COLO668 (cell line): ENCODE measurements around the gene GDPGP1.

Experiments used
- DNase-seq: peaks from one replicate; lab custom pipeline; 2025; ENCODE audit not compliant: unreplicated experiment; lab: John Stamatoyannopoulos, UW

GDPGP1 gene

DNA sequence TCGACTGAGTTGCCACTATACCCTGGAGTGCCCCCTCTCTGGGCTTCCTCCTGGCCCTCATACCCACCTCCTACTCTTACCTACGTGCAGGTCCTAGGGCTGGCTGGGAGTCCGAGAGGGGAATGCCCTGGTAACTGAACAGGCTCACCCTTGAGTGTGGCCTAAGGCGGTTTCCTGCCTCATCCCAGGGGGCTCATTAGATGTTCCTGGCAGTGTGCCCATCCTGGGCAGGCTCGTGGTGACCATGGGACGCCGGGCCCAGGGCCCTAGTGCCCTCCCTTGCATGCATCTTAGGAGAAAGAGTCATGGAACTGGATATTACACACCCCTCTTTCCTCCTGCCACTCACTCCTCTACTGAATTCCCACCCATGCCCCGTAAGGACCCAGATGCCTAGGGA is 30.1 kb upstream of the GDPGP1 start:
- DNase-seq, result peak; percentile 58

DNA sequence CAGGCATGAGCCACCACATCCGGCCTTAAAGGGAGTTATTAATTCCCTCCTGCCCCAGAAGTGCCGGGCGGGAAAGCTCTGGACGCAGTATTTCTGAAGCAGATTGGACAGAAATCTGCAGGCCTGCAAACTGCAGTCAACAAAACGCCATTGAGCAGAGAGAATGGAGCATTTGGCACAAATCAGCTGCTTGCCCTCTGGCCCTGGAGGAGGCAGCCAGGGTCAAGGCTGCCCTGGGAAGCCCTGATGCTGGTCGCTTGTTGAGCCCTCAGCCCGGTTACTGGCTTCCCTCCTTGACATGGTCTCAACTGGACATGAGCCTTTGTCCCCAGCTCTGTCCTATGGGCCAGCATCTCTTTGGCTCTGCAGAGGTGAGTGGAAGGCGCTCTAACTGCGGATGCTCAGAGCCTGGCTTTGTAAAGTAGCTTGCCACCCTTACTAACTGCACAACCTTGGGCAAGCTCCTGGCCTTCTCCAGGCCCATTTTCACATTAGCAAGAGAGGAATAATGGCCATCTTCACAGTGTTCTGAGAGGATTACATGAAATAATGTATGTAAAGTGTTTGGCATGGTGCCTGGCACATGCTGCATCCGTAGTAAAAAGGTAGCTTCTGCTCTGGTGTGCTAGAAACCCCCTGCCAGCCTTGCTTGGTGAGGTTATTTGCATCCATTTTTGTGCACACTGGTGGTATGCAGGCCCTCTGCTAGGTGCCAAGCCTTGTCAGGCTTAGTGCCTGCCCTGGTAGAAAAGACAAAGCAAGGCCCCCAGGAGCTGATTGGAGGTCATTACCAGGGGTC is 28.8 kb upstream of the GDPGP1 start:
- no peak for DNase-seq

DNA sequence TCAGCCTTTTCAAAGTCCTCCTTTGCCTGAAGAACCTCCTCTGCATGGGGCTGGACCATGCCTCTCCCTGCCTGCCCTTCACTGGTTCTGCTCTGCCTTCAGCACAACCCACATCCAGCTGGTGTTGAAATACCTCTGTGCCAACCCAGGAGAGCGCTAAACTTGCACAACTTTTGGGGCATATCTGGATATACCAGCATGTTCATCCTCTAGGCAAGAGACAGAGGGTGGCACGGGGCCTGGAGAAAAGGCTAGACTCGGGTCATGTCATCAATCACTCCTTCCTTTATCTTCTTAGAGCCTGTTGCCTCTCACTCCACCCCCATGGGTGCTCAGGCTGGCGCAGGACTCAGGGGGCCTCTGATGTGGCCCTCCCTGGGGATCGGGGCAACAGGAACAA is 28.1 kb upstream of the GDPGP1 start:
- no peak for DNase-seq

DNA sequence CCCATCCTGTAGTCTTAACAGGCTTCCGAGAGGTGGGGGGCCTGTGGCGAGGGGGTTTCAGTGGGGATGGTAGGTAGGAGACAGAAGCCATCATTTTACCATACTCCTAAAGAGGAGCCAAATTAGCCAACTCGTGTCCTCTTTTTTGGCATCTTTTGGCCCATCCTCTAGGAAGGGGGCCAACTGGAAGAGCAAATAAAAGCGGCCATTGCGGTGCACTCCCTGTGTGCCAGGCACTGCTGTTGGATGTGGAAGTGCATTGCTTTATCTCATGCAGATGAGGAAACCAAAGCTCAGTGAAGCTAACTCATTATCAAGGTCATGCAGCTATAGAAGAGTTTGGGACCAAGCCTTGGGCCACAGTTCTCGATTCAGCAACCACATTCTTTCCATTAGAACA is 26.8 kb upstream of the GDPGP1 start:
- no peak for DNase-seq

DNA sequence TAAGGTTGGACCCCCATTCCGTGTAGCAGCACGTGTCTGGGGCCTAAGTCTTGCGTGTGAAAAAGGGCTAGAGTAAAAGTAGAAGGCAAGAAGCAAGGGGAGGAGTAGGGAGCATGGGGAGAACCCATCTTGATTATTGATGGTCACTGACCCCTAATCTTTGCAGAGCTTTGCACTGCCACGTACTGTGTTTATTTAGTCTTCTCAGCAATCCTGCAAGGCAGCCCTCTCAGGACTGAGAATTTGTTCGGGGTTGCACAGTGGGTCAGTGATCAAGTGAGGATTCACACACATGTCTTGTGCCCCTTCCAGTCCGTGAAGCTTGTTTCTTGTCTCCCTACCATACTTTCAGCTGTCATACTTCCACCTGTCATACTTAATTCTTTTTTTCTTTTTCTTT is 25.7 kb upstream of the GDPGP1 start:
- DNase-seq, result no peak

DNA sequence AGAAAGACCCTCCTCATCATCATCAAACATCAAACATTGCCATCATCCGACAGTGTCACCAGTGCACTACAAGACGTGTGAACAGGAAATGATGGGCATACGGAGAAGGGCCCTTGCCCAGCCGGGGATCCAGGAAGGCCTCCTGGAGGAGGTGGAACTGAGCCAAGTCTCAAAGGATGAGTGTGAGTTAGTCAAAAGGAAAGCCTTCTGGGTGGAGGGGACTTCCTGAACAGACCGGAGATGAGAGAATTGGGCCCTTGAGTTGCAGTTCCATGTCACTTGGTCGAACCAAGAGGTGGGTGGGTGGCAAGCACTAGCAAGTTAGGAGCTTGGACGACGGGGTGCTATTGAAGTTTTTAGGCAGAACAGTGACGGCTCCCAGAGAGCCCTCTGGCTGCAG is 24.4 kb upstream of the GDPGP1 start:
- no peak for DNase-seq

DNA sequence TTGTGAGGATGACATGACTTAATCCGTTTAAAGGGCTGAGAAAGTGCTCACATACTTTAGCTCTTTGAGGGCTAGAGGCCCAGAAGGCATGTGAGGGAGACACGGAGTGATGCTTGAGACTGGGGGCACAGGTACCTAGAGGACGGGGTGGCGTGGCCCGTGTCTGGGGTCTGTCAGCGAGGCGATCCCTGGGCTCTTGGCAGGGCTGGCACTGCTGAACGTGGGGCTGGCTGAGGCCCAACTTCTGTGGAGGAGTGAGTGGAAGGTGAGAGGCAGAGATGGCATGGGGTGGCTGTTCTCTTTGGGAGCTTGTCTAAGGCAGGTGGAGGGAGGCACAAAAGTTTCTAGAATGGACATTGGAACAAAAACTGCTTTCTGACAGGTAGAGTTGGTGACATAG is 23.4 kb upstream of the GDPGP1 start:
- DNase-seq, result no peak

DNA sequence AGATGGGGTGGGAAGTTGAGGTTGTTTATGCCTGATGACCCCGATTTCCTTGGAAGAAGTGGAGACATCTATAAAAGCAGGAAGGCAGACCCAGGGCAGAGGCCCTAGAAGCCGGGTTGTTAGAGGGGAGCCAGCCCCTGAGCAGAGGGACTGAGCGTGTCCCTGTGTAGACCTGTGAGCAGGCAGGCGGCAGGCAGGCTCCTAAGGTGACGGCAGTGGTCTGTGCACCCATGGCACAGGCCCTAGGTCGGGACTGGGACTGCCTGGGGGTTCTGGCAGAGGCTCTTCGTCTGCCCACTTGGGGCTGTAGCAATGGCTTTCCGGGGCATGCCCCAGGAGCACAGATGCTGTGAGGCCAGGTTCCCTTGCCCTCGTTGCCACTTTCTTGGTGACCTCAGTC is 23.0 kb upstream of the GDPGP1 start:
- DNase-seq, result no peak

DNA sequence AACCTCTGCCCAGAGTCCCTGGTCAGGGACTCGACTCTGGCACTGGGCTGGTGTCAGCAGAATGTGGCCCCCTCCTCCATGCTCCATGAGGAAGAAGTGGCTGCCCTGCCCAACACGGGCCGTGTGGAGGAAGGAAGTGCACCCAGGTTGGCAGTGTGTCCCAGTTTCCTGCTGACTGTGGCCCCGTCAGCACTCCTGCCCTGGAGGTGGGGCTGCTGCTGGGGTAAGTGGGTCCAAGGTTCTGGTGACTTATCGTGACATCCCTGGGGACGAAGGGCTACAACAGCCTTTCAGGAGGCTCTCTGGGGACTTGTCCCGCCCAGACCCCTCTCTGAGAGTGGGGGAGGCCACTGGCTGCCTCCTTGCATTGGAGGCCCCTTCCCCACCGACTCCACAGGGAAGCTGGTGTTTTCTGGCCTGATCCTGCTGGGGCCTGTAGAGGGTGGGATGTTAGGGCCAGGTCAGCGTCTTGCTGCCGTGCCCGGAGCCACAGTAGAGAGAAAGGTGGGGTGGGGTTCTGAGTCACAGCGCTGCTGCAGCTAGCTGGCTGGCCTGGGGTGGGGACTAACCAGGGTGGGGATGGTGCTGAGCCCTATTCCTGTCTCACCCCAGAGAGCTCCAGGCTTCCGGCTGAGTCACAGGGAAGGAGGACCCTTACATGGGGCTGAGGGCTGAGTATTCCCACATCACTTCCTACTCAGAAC is 22.4 kb upstream of the GDPGP1 start:
- DNase-seq, result no peak

DNA sequence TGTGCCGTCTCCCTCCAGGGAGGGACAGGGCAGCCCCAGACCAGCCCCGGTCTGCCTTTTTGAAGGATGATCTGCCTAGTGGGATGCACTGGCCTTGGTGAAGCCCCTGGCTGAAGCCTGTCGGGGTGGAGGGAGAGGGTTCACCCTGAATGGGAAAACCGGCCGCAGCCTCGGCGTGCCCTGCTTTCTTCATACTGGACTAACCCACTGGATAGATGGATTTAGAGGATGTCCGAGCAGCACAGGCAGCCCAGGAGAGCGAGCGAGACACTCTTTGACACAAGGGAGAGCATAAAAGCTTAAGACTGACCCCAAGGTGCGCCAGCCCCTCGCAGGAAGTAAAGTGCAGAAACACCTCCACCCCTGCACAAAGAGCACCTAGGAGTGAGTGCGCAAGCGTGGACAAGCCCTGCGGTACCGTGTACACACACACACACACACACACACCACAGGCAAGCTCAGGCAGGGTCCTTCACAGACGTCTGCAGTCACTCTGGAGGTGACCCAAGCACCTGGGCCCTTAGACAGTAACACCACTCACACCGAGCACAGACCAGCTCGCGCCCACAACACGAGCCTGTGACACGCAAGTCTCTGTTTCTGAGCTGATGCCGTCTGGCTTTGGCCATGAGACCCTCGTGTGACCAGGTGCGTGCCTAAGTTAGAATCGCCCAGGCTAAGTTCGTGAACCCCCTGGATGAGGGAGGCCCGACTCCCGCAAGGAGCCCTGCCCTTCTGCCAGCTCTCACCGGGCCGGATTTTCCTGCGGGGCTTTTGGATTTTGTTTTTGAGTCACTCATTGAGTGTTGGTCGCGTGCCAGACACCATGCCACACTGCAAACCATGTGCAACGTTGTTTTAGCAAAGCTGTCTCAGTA is 21.5 kb upstream of the GDPGP1 start:
- no peak for DNase-seq

DNA sequence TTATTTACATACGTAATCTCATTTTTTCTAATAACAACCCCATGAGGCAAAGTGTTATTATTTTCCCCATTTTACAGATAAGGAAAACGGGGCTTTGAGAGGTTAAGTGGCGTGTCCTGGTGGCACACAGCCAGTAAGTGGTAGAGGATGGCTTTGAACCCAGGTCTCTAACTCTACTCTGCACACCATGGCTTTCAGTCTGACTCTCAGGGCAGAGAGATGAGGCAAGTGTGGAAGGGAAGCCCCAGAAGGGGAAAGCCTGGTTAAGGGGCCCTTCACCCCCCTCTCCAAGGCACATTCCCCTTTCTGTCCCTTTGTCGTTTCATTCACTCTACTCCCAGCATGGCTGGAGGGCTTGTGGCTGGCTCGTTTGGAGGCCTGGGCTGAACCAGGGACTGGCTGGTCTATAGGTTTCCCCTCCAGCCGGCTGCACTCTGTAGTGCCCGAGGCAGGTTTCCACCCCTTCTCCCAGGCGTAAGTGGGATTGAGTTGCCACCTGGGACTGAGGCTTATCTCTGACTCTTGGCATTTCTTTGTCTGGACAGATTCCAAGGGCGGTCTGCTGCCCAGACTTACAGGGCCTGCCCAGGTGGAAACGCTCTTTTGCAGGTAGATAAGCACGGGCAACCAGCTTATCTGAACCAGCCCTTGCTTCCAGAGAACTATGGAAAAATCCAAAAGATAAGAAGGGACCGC is 20.7 kb upstream of the GDPGP1 start:
- DNase-seq, result no peak

DNA sequence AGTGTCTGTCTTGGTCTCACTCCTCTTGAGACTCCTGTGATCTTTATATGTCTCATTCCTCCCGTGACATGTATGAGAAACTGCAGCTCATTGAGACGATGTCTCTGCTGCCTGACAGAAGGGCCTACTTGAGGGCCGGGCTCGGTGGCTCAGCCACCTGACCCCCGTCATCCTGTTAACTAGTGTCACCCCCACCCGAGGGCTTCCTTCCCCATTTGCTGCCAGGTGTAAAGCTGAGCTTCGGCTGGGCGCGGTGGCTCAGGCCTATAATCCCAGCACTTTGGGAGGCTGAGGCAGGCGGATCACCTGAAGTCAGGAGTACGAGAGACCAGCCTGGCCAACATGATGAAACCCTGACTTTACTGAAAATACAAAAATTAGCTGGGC is 20.2 kb upstream of the GDPGP1 start:
- no peak for DNase-seq

DNA sequence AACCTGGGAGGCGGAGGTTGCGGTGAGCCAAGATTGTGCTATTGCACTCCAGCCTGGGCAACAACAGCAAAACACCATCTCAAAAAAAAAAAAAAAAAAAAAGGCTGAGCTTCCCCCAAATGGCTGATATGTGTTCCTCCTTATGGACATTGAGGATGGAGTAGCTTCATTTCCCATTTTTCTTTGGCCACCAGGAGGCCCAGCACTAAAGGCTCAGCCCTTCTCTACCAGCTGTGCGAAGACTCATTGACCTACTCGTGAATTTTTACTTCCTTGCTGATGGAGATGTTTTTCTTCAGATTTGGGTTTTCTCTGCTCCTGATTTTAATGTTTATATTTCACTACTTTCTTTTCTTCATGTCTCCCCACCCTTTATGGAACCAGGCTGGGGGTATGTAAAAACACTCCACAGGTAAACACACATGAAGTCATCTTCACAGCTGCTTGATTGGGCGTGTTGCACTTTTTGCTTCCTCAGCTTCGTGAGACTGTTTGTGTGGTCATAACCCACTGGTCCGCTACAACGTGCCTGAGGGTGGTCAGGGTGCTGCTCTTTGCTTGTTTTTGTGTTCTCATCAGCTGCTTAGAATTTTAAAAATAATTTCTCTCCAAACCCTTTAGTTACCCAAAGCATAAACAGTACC is 19.3 kb upstream of the GDPGP1 start:
- DNase-seq, result no peak

DNA sequence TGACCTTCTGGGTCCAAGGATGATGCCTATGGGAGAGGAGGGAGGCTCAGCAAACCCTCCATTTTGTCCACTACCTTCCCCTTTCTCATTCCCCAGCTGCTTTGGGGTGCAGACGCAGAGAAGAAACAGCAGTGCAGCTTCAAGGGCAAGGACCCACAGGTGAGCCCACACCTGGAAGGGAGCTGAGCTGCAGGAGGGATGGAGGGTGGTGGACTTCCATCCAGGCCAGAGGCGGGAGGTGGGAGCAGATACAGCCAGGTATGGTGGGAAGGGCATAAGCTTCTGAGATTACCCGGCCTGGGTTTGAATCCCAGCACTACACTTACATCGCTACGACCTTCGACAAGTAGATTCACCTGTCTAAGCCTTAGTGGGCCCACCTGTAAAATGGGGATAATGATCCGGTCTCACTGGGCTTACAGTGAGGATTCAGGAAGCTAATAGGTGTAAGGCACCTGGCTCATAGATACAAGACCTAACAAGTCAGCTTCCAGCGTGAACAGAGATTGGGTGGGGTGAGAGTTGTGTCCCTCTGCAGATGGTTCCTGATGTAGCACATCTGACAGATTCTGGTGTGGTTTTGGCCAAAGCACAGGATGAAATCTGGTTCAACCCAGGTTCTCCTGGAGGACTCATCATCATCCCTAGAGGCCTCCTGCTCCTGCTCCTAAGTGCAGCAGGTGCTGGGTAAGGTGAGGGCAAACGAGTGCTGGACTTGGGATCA is 16.2 kb upstream of the GDPGP1 start:
- no peak for DNase-seq

DNA sequence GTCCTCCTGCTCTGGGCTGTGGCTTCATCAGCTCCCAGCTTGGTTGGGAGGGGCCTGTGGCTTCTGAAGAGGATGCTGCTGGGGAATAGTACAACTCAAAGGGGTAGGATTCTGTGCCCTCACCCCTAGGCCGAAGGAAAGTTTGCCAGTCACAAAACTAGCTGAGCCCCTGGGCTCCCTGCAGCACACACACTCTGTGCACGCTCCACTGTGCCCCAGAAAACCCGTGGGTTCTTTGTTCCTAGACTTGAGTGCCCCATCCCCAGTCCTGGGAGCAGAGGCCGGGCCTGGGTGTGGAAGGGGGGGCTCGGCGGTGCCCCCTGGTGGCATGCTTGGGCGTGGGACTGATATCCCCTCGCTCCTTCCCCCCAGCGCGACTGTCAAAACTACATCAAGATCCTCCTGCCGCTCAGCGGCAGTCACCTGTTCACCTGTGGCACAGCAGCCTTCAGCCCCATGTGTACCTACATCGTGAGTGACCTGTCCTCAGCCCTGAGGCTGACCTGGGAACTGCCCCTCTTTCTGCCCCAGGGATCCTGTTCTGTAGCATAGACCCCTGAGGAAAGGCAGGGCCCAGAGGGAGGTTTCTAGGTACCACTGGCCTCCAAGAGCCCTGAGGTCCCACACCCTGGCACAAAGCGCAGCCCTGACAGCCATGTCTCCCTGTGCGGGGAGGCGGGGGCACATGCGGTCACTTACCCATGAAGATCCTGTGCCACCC is 14.4 kb upstream of the GDPGP1 start:
- peak; percentile 47 for DNase-seq

DNA sequence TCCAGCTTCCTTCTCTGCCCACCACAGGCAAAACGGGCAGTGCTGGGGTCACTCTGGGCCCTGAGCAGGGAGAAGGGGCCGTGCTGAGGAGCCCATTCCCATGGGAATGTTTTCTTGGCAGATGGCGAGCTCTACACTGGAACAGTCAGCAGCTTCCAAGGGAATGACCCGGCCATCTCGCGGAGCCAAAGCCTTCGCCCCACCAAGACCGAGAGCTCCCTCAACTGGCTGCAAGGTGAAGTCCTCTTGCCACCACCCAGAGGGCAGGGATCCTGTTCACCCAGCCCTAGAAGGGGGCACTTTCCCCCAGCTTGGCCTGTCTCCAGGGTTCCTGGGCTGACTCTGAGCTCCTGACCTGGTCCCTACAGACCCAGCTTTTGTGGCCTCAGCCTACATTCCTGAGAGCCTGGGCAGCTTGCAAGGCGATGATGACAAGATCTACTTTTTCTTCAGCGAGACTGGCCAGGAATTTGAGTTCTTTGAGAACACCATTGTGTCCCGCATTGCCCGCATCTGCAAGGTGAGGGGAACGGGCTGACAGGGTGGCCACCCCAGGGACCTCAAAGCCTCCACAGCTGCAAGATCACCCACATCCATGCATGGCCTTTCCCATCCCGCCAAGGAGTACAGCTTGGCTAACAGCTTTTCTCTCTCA is 12.6 kb upstream of the GDPGP1 start:
- DNase-seq, result peak; percentile 72

DNA sequence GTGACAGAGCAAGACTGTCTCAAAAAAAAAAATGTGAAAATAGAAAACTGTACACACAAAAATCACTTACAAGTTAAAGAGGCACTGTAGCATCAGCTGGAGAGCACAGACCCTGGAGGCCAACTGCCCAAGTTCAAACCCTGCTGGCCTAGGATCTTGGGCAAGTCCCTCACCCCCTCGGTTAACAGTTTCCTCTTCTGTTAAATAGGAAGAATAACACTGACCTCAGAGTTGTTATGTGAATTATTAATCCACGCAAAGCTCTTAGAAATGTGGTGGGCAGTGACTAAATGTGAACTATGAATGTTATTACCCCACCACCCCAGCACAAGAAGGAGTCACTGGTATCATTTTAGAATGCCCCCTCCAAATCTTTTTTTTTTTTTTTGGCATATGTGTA is 11.5 kb upstream of the GDPGP1 start:
- no peak for DNase-seq

DNA sequence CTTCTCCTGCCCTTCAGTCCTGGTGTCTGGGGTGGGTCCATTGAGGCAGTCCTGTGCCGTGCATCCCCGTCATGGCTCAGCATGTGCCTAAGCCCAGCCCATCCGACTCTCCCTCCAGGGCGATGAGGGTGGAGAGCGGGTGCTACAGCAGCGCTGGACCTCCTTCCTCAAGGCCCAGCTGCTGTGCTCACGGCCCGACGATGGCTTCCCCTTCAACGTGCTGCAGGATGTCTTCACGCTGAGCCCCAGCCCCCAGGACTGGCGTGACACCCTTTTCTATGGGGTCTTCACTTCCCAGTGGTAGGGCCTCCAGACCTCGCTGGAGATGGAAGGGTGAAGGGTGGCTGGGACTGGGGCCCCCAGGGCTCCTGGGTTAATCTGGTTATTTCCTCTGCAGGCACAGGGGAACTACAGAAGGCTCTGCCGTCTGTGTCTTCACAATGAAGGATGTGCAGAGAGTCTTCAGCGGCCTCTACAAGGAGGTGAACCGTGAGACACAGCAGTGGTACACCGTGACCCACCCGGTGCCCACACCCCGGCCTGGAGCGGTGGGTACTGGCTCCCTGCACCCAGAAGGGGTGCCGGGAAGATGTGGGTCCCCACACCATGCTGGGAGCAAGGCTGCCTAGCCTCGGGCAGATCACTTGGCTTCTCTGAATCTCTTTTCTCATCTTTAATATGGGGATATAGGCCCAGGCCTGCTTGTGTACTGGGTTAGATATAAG is 10.4 kb upstream of the GDPGP1 start:
- no peak for DNase-seq
